Mammary epithelial cell (primary cell): ENCODE results near the gene DHH.

ENCODE experiments used
- CTCF ChIP-seq, 2 donors: IDR thresholded peaks in 1 of 2; conservative IDR thresholded peaks in 1 of 2; 2 replicates each; pipeline ENCODE4 v1.5.1; 2011 to 2012; ENCODE audit warnings: inconsistent platforms in 2 of 2, low read length in 2 of 2, mild to moderate bottlenecking in 2 of 2, control low read depth in 1 of 2, low read depth in 1 of 2; ENCODE audit not compliant: insufficient read depth in 1 of 2; ENCODE audit errors: extremely low read depth in 1 of 2
- EZH2 ChIP-seq: IDR thresholded peaks from 2 replicates; pipeline ENCODE4 v1.6.1; 2012; ENCODE audit warnings: low read length, inconsistent platforms, borderline replicate concordance

DNA sequence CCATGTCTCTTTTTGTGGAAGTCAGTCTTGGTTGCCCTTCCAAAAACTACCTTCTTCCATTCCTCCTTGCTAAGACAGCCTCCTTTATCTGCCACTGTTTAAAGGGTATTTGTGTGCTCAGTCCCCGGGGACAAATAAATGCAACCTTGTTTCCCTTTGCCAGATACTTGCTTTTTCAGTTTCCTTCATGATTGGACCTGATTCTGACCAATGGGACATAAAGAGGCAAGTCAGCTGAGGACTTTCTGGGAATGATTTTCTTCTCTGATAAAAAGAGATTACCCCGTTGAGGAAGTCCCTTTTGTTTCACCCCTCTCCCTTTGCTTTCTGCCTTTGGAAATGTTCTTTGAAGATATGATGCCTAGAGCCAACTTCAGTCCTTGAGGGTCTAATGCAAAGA is 44.0 kb upstream of the DHH start:
- TF ChIP-seq CTCF (conservative IDR thresholded peaks at IDR 0.05 in 1 of 2, IDR thresholded peaks at IDR 0.05 in 1 of 2; ENCODE audit: extremely low read depth in 1 of 2, insufficient read depth in 1 of 2, low read depth in 1 of 2, low read length in 2 of 2) (no peak), EZH2 (no peak)
